Thoracic aorta (tissue), 2 donors: Measurements from ENCODE around the gene GAK. TPM values are rescaled to one million over a fixed set of nuclear protein-coding genes. Genes with fewer than 3 reads are reported as not detected.

Experiments used
- ATAC-seq: fragments of 150-250 bp; one replicate; pipeline ENCODE4 v1.8.0; 2017; ENCODE audit warnings: low read depth; ENCODE audit not compliant: insufficient number of reproducible peaks, low FRiP score
- DNase-seq: peaks from one replicate; pipeline ENCODE4 v3.0.0-alpha.2; 2020; ENCODE audit warnings: low spot score
- H3K27ac ChIP-seq, 2 donors: fragments of 200-600 bp; sonication (generic); 1 replicate in 1 of 2; 2 replicates in 1 of 2; pipeline ENCODE4 v1.5.1; 2016; ENCODE audit warnings: mild to moderate bottlenecking in 2 of 2, moderate library complexity in 2 of 2
- H3K27me3 ChIP-seq: fragments of 200-600 bp; sonication (generic); replicated peaks from 2 replicates; pipeline ENCODE4 v1.6.0; 2016; ENCODE audit warnings: mild to moderate bottlenecking; ENCODE audit not compliant: insufficient read depth
- H3K36me3 ChIP-seq: fragments of 200-600 bp; sonication (generic); one replicate; pipeline ENCODE4 v1.5.1; 2016
- H3K4me1 ChIP-seq, 2 donors: fragments of 200-600 bp; sonication (generic); 1 replicate in 1 of 2; 2 replicates in 1 of 2; pipeline versions ENCODE4 v1.5.1 to v1.6.0; 2016; ENCODE audit warnings: low read depth in 2 of 2, mild to moderate bottlenecking in 1 of 2; ENCODE audit not compliant: control insufficient read depth in 1 of 2
- H3K4me3 ChIP-seq: fragments of 200-600 bp; sonication (generic); 2 replicates; pipeline ENCODE4 v1.5.1; 2016; ENCODE audit warnings: mild to moderate bottlenecking
- H3K9me3 ChIP-seq: fragments of 200-600 bp; sonication (generic); 2 replicates; pipeline ENCODE4 v1.5.1; 2016
- total RNA-seq, 2 donors: library from RNA; depleted of rRNA; stranded (reverse); fragments of >200 nt; gene quantifications; one replicate each; pipeline versions ENCODE4 v1.1.0 to v1.2.3, GENCODE V29; 2016
- TF ChIP-seq, protein P1 (sequence below): fragments of 200-600 bp; sonication (generic); IDR thresholded peaks from one replicate; pipeline ENCODE4 v1.5.1; 2019; ENCODE audit warnings: antibody characterized with exemption

GAK gene
- total RNA-seq, 2 donors from 2014 or later, result 111 to 170 TPM

DNA sequence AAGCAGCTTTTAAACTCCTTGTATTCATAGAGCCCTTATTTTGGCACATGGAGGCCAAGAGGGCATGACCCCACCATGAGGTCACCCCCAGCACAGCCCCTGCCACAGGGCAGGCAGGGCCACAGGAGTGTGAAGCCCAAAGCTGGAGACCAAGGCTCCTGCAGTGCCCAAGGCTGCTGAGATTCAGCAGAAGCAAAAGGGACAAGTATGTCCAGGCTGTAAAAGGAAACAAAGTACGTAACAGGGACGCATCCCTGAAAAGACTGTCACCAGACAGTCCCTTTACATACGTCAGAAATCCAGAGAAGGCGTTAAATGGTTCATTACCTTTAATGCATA is 18.9 kb downstream of the GAK start:
- Histone ChIP-seq H3K27me3 (no peaks in the 10 kb centered on the region), H3K9me3 (no peaks in the 10 kb centered on the region), H3K36me3 (peaks cover 27% of the 10 kb centered on the region), H3K4me1 (peaks cover 0 to 6% of the 10 kb centered on the region in 2 donors), H3K27ac (no peak overlapping the region), H3K4me3 (no peak overlapping the region)
- TF ChIP-seq, protein P1, sequence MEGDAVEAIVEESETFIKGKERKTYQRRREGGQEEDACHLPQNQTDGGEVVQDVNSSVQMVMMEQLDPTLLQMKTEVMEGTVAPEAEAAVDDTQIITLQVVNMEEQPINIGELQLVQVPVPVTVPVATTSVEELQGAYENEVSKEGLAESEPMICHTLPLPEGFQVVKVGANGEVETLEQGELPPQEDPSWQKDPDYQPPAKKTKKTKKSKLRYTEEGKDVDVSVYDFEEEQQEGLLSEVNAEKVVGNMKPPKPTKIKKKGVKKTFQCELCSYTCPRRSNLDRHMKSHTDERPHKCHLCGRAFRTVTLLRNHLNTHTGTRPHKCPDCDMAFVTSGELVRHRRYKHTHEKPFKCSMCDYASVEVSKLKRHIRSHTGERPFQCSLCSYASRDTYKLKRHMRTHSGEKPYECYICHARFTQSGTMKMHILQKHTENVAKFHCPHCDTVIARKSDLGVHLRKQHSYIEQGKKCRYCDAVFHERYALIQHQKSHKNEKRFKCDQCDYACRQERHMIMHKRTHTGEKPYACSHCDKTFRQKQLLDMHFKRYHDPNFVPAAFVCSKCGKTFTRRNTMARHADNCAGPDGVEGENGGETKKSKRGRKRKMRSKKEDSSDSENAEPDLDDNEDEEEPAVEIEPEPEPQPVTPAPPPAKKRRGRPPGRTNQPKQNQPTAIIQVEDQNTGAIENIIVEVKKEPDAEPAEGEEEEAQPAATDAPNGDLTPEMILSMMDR, result no peak
- no peak for ATAC-seq
- no peak for DNase-seq

DNA sequence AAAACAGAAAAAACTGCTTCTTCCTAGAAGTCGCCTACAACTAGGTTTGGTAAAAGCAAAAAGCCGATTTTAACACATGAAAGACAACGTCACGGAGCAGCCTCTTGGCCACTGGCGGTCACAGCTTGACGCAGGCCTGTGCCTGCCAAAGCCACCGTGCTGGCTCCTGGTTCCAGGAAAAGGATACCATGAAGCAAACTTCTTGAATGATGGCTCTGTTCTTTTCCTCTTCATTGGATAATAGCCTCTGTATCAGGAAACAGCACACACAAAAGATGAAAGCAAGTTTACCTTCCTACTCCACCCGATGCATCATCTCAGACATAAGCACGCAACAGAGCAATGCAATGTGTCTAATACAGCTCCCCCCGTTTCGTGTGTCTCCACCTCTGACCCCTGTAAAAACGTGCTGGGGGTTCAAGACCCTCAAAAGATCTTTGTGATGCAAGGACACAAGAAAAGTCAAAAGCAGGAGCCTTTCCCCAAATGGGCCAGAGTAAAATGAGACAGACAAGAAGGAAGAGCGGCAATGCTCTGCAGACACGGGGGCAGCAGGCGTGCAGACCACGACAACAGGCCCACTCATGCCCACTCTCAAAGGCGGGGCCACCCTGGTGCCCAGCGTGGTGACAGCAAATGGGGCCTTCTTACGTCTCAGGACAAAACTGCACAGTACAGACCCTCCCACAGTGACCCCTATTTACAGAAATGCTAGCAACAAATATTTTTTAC is 19.4 kb downstream of the GAK start:
- DNase-seq (no peak), ATAC-seq (no peak)
- Histone ChIP-seq H3K4me3 (no peak overlapping the region), H3K36me3 (peaks cover 27% of the 10 kb centered on the region), H3K27me3 (no peaks in the 10 kb centered on the region), H3K27ac (no peak overlapping the region), H3K9me3 (no peaks in the 10 kb centered on the region), H3K4me1 (peaks cover 0 to 6% of the 10 kb centered on the region in 2 donors)
- TF ChIP-seq, protein P1, result no peak

DNA sequence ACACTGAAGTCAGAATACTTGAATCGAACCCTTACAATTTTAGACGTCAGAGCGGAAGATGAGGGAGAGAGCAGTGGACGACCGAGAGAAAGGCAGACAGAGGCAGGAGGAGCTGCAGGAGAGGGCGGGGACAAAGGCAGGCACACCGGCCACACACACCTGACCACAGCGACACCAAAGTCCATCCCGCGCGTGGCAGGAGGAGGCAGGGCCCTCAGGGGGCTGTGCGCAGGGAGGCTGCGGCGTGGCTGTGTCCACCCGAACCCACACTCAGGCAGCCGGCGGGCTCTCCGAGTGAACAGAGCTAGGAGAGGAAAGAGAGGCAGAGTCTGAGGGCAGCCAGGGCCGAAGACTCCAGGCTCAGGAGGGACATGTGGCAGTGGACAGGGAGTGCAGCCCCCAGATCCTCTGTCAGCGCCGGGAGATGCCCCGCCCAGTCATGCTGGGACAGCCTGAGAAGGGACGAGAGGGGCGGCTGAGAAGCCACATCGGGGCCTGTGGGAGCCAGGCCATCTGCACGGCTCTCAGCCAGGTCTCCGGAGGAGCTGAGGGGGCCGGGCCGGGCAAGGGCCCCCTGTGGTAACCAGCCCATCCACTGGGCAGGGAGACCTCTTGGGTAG is 20.1 kb downstream of the GAK start:
- no peaks in the 10 kb centered on the region for H3K27me3 ChIP-seq
- DNase-seq (no peak), ATAC-seq (no peak)
- TF ChIP-seq, protein P1, result no peak
- H3K4me1 ChIP-seq, result peaks cover 0 to 6% of the 10 kb centered on the region in 2 donors
- H3K27ac ChIP-seq, result no peak overlapping the region
- no peaks in the 10 kb centered on the region for H3K9me3 ChIP-seq
- H3K36me3 ChIP-seq, result peaks cover 30% of the 10 kb centered on the region
- no peak overlapping the region for H3K4me3 ChIP-seq

DNA sequence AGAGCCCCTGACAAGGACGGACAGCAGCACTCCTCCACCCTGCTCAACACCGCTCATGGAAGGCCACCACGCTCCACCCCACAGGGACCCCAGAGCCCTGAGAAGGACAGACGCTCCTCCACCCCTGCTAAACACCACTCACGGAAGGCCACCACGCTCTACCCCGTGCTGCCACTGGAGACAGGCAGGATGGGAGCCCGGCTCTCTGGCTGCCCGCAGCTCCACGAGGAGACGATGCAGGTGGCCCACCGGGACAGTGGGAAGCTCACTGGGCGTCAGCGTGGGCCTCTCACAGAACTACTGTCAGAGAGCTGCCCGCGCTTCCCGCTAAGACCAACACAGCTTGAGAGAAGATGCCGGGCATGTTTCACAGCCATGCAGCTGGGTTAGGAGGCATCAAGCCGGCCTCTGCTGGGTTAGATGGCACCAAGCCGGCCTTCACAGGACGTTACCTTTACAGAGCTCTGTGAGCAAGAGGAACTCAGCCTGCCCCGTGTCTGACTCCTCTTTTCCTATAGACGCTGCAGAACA is 20.8 kb downstream of the GAK start:
- no peaks in the 10 kb centered on the region for H3K27me3 ChIP-seq
- DNase-seq (no peak), ATAC-seq (no peak)
- H3K27ac ChIP-seq, result no peak overlapping the region
- TF ChIP-seq, protein P1, result no peak
- peaks cover 30% of the 10 kb centered on the region for H3K36me3 ChIP-seq
- H3K4me3 ChIP-seq, result no peak overlapping the region
- peaks cover 0 to under 1% of the 10 kb centered on the region in 2 donors for H3K4me1 ChIP-seq
- no peaks in the 10 kb centered on the region for H3K9me3 ChIP-seq

DNA sequence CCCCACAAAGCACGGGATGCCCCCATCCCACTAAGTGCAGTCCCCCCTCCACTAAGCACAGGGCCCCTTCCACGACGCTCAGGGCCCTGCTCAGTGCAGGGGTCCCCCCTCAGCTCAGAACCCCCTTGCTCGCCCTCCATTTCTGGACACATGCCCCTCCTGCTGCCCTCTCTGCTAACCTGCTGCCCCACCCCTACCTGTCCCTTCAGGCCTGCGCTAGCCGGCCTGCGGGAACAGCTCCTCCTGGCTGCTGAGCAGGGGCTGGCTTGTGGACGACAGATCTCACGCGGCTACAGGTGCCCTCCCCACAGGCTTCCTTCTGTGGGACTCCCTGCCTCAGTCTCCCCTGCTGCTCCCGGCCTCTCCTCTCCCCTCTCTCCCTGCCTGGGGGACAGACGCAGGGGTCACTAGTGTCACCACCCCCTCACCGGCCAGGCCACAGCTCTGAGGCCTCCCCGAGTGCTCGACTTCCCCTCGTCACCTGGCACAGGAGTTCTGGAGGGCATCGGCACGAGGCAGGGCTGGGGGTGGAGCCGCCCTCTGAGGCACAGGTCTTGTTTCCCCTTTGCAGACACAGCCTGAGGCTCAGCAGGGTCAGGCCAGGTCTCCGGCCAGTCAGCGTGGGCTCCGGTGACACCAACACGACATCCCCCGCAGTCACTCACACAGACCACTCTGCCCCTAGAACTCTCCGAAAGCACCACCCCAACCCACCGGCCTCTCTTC is 21.6 kb downstream of the GAK start:
- Histone ChIP-seq H3K4me1 (no peaks in the 10 kb centered on the region), H3K4me3 (no peak overlapping the region), H3K9me3 (no peaks in the 10 kb centered on the region), H3K36me3 (peaks cover 30% of the 10 kb centered on the region), H3K27ac (no peak overlapping the region), H3K27me3 (no peaks in the 10 kb centered on the region)
- DNase-seq (no peak), ATAC-seq (no peak)
- TF ChIP-seq, protein P1, result no peak
